Measurements from ENCODE around the gene PANX2. TPM values are rescaled to one million over a fixed set of nuclear protein-coding genes. Genes with fewer than 3 reads are reported as not detected.
"Not testable (repeated sequence)": the region's sequence is repeated elsewhere in the genome, so short reads cannot be mapped to it uniquely, and the experiment has no call there.

Gene PANX2
- total RNA-seq, 1 donor from 2014 or later, result 2.5 TPM

DNA sequence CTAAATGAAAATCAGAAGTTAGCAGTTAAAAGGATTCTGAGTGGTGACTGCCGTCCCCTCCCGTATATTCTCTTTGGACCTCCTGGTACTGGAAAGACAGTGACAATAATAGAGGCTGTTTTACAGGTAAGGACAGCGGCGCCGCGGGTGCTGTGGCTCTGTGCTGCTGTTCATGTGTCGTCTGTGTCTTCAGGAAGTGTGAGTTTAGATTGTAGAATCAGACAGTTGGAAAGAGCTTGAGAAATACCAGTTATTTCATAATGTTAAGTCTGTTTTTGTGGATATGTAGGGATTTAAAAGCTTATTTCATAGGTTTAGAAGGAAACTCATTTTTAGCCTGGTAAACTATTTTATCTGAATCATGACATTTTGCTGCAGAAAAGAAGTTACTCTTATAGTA lies 27.4 kb upstream of the PANX2 start:
- TF ChIP-seq, protein P1, sequence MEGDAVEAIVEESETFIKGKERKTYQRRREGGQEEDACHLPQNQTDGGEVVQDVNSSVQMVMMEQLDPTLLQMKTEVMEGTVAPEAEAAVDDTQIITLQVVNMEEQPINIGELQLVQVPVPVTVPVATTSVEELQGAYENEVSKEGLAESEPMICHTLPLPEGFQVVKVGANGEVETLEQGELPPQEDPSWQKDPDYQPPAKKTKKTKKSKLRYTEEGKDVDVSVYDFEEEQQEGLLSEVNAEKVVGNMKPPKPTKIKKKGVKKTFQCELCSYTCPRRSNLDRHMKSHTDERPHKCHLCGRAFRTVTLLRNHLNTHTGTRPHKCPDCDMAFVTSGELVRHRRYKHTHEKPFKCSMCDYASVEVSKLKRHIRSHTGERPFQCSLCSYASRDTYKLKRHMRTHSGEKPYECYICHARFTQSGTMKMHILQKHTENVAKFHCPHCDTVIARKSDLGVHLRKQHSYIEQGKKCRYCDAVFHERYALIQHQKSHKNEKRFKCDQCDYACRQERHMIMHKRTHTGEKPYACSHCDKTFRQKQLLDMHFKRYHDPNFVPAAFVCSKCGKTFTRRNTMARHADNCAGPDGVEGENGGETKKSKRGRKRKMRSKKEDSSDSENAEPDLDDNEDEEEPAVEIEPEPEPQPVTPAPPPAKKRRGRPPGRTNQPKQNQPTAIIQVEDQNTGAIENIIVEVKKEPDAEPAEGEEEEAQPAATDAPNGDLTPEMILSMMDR (IDR thresholded peaks at IDR 0.05), result no peak
- H3K27ac ChIP-seq, result no peak overlapping the region
- H3K4me1 ChIP-seq, result no peaks in the 10 kb centered on the region
- DNase-seq (no peak), ATAC-seq (no peak)
- H3K27me3 ChIP-seq (ENCODE audit: low read depth), result peaks cover 12% of the 10 kb centered on the region
- no peaks in the 10 kb centered on the region for H3K36me3 ChIP-seq
- no peaks in the 10 kb centered on the region for H3K9me3 ChIP-seq
- intact Hi-C loops (cut with DNase I), result no loop called here
- no peak overlapping the region for H3K4me3 ChIP-seq

DNA sequence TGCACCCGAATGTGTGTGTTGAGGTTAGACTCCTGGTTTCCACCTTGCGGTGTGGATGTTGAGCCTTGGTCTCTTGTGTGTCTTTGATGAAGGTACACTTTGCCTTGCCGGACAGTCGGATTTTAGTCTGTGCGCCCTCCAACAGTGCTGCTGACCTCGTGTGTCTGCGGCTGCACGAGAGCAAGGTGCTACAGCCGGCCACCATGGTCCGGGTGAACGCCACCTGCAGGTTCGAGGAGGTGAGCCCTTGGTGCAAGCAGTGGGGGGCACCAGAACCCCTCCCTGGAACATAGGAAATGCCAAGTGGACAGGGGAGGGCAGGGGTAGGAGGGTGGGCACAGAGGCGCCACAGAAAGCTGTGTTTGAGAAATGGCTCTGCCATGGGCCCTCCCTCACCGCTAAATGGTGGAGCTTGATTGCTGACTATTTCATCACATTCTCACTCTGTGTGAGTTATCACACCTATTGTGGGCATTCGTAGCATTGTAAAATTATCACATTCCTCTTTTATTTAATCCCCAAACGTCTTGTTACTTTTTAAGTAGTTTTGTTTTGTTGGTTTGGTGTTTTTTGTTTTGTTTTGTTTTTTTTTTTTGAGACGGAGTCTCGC lies 26.4 kb upstream of the PANX2 start:
- DNase-seq, result no peak
- intact Hi-C loops (cut with DNase I), result no loop called here
- H3K36me3 ChIP-seq, result no peaks in the 10 kb centered on the region
- H3K27me3 ChIP-seq (ENCODE audit: low read depth), result peaks cover 12% of the 10 kb centered on the region
- no peak overlapping the region for H3K4me3 ChIP-seq
- H3K4me1 ChIP-seq, result no peaks in the 10 kb centered on the region
- H3K27ac ChIP-seq, result no peak overlapping the region
- ATAC-seq, result no peak
- TF ChIP-seq, protein P1 (IDR thresholded peaks at IDR 0.05), result no peak
- no peaks in the 10 kb centered on the region for H3K9me3 ChIP-seq

DNA sequence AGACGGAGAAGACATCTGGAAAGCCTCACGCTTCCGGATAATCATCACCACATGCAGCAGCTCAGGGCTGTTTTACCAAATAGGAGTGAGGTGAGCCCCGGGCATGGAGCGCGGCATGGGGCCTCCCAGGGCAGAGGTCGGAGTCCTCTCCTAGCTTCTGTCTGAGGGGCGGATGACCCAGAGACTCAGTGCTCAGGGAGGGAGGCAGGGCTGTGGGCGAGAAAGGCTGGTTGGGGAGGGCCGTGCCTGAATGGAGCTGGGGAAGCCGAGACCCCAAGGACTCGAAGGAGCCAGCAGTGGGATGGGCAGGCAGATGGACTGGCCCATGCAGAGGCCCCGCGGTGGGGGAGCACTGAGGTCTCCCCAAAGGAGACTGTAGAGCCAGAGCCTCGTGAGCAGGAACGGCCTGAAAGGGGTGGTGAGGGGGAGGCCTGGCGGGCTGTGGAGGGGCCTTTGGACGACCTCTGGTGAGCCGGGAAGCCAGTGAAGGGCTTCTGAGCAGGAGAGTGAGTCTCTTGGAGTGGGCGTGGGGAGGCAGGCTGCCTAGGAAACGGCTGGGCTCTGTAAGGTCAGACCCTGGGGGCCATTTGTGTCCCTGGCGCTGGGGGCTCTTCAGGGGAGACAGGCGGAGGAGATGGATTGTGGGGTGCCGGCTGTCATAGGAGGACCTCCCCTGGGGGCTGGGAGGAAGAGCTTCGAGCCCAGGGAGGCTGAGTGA lies 24.7 kb upstream of the PANX2 start:
- Histone ChIP-seq H3K4me3 (no peak overlapping the region), H3K9me3 (no peaks in the 10 kb centered on the region), H3K27ac (no peak overlapping the region), H3K27me3 (ENCODE audit: low read depth) (peaks cover 12% of the 10 kb centered on the region), H3K4me1 (no peaks in the 10 kb centered on the region), H3K36me3 (no peaks in the 10 kb centered on the region)
- intact Hi-C loops (cut with DNase I), result no loop called here
- TF ChIP-seq, protein P1 (IDR thresholded peaks at IDR 0.05), result no peak
- ATAC-seq (no peak), DNase-seq (no peak)

DNA sequence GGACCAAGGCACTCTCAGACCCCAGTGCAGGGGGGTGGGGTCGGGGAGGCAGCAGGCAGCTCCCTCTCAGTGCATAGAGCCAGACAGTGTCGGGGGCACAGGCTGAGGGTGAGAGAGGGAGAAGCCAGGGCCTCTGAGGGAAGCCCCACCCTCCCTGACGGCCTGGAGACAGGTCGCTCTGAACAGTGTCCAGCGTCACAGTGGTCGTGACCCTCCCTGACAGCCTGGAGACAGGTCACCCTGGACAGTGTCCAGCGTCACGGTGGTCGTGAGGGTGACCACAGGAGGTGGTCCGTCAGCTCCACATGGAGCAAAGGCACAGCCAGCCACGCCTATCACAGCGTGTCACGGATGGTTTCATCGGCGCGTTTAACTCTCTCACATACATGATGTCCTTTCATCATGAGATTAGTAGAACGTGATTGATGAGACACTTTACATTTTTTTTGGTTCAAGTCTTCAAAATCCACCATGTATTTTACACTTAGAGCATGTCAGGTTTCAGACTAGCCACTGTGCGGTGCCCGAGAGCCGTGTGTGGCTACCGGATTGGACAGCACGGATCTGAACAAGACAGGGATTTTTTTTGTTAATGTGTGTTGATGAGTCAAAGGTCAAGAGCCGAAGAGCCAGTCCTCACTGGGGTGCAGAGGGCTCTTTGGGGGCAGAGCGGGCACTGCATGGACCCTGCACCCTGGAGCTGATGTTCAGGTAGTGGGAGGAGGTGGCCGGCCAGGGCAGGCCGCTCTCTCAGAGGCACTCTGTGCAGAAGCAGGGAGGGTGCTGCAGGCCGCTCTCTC lies 23.9 kb upstream of the PANX2 start:
- Histone ChIP-seq H3K36me3 (no peaks in the 10 kb centered on the region), H3K27me3 (ENCODE audit: low read depth) (peaks cover 12% of the 10 kb centered on the region), H3K4me3 (no peak overlapping the region), H3K9me3 (no peaks in the 10 kb centered on the region), H3K27ac (no peak overlapping the region), H3K4me1 (no peaks in the 10 kb centered on the region)
- ATAC-seq (peak; percentile 47 to 70), DNase-seq (peak; percentile 60)
- intact Hi-C loops (cut with DNase I), result no loop called here
- TF ChIP-seq, protein P1 (IDR thresholded peaks at IDR 0.05), result peak; percentile 60

DNA sequence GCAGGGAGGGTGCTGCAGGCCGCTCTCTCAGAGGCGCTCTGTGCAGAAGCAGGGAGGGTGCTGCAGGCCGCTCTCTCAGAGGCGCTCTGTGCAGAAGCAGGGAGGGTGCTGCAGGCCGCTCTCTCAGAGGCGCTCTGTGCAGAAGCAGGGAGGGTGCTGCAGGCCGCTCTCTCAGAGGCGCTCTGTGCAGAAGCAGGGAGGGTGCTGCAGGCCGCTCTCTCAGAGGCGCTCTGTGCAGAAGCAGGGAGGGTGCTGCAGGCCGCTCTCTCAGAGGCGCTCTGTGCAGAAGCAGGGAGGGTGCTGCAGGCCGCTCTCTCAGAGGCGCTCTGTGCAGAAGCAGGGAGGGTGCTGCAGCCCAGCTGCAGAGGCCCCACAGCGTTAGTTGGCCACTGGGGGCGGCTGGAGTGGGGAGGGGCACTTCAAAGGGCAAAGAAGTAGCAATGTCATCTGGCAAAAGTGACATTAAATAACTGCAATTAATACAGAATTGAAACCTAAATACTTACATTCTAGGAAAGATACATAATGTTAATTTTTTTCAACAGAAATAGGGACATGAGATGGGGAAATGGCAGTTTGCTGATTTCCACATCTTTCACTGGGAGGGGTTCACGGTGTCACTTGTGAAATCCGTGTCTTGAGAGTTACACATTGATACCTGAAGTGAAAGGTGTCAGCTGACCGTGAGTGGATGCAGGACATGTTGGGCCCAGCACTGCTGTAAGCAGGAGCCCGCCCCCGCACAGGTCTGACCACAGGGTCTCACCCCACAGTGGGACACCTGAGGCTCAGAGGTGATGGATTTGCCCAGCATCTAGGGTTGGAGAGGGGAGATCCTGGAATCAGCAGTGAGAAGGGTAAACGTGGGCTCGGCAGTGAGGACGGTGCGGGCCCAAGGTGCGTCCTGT lies 23.0 kb upstream of the PANX2 start:
- H3K36me3 ChIP-seq; ATAC-seq; DNase-seq; H3K4me1 ChIP-seq; H3K9me3 ChIP-seq; intact Hi-C loops (cut with DNase I); H3K4me3 ChIP-seq; H3K27ac ChIP-seq: not testable (repeated sequence)
- H3K27me3 ChIP-seq (ENCODE audit: low read depth), result peaks cover 12% of the 10 kb centered on the region
